HL-60 (cell line): ENCODE measurements around the gene PIGQ.

Source experiments
- CTCF ChIP-seq: IDR thresholded peaks from one replicate; pipeline ENCODE4 v1.5.1; 2011; ENCODE audit warnings: low read length, control low read depth, inconsistent platforms; ENCODE audit not compliant: insufficient read depth
- GABPA ChIP-seq: IDR thresholded peaks from 2 replicates; pipeline ENCODE4 v1.6.1; 2012; ENCODE audit warnings: low read depth

GRCh38 chr16:530111-530817 is 39.5 kb upstream of the PIGQ start:
- TF ChIP-seq CTCF: no peak
- no peak for TF ChIP-seq GABPA
